GM19351 (cell line): ENCODE results near the gene HEPHL1.

Experiments used
- ATAC-seq: cut with Tn5 transposase; IDR thresholded peaks from one replicate; pipeline ENCODE4 v1.9.1; 2021; ENCODE audit warnings: mild to moderate bottlenecking, moderate library complexity; ENCODE audit not compliant: unreplicated experiment

The HEPHL1 gene

GRCh38 chr11:94017446-94017845 is 3.7 kb upstream of the HEPHL1 start:
- ATAC-seq, result no peak

GRCh38 chr11:94018721-94019120 is 2.4 kb upstream of the HEPHL1 start:
- no peak for ATAC-seq

- no peak for ATAC-seq
Measured at GRCh38 chr11:94023856-94024255, 2.7 kb downstream of the HEPHL1 start.

- no peak for ATAC-seq
Measured at GRCh38 chr11:94024547-94024946, 3.4 kb downstream of the HEPHL1 start.

GRCh38 chr11:94025690-94026394 is 4.7 kb downstream of the HEPHL1 start:
- ATAC-seq, result no peak

GRCh38 chr11:94027210-94027609 is 6.1 kb downstream of the HEPHL1 start:
- ATAC-seq, result no peak

- no peak for ATAC-seq
Measured at GRCh38 chr11:94028436-94028835, 7.3 kb downstream of the HEPHL1 start.

GRCh38 chr11:94030059-94030458 is 8.9 kb downstream of the HEPHL1 start:
- ATAC-seq, result no peak

- ATAC-seq, result no peak
Measured at GRCh38 chr11:94031625-94032024, 10.5 kb downstream of the HEPHL1 start.

- no peak for ATAC-seq
Measured at GRCh38 chr11:94032066-94032465, 10.9 kb downstream of the HEPHL1 start.

GRCh38 chr11:94032725-94033124 is 11.6 kb downstream of the HEPHL1 start:
- ATAC-seq, result no peak

GRCh38 chr11:94034207-94034606 is 13.1 kb downstream of the HEPHL1 start:
- ATAC-seq, result no peak

- ATAC-seq, result no peak
Measured at GRCh38 chr11:94036096-94036495, 14.9 kb downstream of the HEPHL1 start.

- no peak for ATAC-seq
Measured at GRCh38 chr11:94043241-94043640, 22.1 kb downstream of the HEPHL1 start.

- no peak for ATAC-seq
Measured at GRCh38 chr11:94046796-94047195, 25.6 kb downstream of the HEPHL1 start.

- ATAC-seq, result no peak
Measured at GRCh38 chr11:94048032-94048709, 27.0 kb downstream of the HEPHL1 start.

GRCh38 chr11:94049351-94049750 is 28.2 kb downstream of the HEPHL1 start:
- no peak for ATAC-seq

- ATAC-seq, result no peak
Measured at GRCh38 chr11:94058630-94059029, 37.5 kb downstream of the HEPHL1 start.

- ATAC-seq, result no peak
Measured at GRCh38 chr11:94059065-94059464, 37.9 kb downstream of the HEPHL1 start.

GRCh38 chr11:94060401-94060800 is 39.2 kb downstream of the HEPHL1 start:
- no peak for ATAC-seq

GRCh38 chr11:94062360-94062759 is 41.2 kb downstream of the HEPHL1 start:
- no peak for ATAC-seq

- no peak for ATAC-seq
Measured at GRCh38 chr11:94066901-94067429, 45.8 kb downstream of the HEPHL1 start.
